ENCODE measurements around the gene KCNMB1.
"Not testable (repeated sequence)": the region's sequence is repeated elsewhere in the genome, so short reads cannot be mapped to it uniquely, and the experiment has no call there.

The KCNMB1 gene

DNA sequence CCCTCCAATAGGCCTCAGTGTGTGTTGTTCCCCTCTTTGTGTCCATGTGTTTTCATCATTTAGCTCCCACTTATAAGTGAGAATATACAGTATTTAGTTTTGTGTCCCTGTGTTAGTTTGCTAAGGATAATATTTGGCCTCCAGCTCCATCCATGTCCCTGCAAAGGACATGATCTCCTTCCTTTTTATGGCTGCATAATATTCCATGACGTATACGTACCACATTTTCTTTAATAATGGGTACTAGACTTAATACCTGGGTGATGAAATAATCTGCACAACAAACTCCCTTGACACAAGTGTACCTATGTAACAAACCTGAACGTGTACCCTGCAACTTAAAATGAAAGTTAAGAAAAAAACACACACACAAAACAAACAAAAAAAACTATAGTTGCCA is 12.6 kb downstream of the KCNMB1 start:
- DNase-seq (ENCODE audit: low read depth), result not testable (repeated sequence)

DNA sequence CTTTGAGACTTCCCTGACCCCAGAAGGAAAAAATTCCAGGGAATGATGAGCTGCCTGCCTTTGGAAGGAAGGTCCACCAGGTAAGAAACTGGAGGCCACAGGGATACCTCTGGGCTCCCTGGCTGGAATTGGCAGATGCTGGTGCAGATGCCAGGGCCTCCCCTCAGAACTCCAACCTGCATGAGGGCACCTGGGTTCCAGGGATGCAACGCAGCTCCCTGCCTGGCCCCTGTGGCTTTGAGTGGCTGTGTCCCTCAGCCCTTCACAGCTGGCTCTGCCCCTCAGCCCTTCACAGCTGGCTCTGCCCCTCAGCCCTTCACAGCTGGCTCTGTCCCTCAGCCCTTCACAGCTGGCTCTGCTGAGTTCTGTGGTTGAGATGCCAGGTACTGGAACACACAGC is 13.9 kb downstream of the KCNMB1 start:
- no peak for DNase-seq (ENCODE audit: low read depth)

DNA sequence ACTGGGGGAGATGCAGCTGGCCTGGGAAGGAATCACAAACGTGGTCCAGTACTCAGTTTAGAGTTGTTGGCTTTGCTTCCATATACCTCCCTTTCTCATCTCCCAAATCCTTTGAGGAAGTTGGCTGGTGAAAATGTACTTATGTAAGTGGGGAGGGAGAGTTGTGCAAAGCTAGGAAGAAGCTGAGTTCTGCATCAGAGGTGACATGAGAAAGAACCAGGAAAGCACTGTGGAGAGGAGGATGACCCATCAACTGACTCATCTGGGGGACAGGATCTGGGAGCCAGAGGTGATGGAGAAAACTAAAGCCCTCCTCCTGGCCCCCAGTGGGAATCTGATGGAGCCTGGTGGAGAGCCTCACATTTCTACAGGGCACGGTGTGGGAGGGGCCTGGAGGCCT is 16.2 kb downstream of the KCNMB1 start:
- DNase-seq (ENCODE audit: low read depth), result no peak

GRCh38 chr5:170368586-170368985 is 20.6 kb downstream of the KCNMB1 start:
- DNase-seq (ENCODE audit: low read depth), result no peak

GRCh38 chr5:170366276-170366675 is 22.9 kb downstream of the KCNMB1 start:
- DNase-seq (ENCODE audit: low read depth), result no peak

DNA sequence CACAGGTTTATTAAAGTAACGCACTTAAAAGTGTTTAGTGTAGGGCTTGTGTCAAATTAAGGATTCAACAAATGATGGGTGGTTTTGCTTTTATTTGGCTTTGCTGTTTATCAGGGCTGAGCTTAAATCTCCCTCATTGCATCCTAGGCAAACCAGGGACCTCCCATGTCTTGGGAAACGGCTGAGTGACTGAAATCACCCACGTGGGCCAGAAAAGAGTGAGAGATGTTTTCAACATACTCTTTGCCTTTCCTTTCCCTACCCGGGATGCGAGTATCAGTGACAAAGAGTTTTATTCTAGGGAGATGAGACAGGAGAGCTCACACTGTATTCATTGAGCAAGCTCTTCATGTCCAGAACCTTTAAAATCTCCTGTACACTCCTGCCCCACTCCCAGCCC is 23.3 kb downstream of the KCNMB1 start:
- DNase-seq (ENCODE audit: low read depth), result no peak

DNA sequence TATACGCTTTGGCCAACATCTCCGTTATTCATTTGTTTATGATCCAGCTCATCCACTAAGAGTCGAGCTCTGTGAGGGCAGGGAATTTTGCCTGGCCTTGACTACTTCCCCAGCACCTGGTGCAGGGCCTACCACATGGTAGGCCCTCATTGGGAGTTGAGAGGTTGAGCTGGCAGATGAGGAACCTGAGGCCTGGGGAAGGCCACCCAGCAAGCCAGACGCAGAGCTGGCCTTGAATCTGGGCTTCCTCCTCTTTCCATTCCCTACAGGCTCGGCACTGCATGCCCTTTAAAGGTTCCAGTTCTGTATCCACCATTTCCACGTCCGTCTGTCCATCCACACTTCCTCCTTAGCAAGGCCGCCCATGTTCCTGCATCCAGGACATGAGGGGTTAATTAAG is 24.2 kb downstream of the KCNMB1 start:
- DNase-seq (ENCODE audit: low read depth), result no peak

DNA sequence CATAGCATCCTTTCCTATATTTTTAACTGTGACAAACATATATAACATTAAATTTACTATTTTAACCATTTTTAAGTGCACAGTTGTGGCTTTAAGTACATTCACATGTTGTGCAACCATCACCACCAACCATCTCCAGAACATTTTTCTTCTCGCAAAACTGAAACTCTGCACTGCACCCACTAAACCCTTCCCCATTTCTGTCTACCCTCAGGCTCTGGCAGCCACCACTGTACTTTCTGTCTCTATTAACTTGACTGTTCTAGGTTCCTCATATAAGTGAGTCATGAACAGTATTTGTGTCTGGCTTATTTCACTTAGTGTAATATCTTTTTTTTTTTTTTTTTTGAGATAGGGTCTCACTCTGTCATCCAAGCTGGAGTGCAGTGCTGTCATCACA is 25.5 kb downstream of the KCNMB1 start:
- no peak for DNase-seq (ENCODE audit: low read depth)

DNA sequence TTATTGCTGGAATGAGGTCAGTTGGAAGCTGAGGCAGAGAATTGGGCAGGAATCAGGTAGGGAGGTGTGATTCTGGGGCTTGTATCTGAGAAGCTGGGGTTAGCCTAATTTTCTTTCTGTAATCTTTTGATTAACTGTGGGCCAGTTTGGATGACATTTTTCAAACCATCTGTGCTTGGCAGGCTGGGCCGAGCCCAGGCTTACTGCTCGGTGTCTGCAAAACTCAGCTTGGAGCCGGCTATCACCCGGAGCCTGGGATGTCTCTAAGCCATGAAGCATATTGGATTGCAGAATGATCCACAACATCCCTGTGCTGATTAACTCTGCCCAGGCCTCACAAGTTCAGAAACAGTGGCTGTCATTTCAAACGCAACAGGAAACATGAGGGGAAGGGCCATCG is 26.5 kb downstream of the KCNMB1 start:
- no peak for DNase-seq (ENCODE audit: low read depth)

DNA sequence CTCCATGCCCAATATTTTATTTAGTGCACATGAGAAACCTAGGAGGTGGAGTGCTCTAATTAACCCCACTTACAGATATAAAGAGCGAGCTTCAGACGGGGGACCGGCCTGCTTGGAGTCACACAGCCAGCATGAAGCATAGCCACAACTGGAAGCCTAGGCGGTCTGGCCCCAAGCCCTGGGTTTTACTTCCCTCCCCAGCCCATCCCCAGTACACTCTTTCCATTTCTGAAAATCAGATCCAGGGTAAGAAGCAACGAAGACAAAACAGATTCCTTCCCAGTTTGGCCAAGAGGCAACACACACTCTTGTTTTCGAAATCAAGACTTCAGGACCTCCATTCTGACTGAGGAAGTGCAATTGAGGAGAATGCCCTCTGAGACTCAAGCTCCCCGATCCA is 27.1 kb downstream of the KCNMB1 start:
- no peak for DNase-seq (ENCODE audit: low read depth)

DNA sequence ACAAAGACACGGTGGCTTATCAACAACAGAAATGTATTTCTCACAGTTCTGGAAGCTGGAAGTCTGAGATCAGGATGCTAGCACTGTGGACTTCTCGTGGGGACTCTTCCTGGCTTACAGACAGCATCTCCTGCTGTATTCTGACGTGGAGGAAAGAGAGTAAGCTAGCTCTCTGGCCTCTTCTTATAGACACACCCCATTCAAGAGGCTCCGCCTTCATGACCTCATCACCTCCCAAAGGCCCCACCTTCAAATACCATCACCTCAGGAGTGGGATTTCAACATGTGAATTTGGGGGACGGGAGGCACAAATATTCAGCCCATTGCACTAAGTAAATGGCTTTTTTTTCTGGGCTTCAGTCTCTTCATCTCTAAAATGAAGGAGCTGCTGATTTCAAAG is 27.6 kb downstream of the KCNMB1 start:
- no peak for DNase-seq (ENCODE audit: low read depth)

GRCh38 chr5:170361116-170361515 is 28.1 kb downstream of the KCNMB1 start:
- no peak for DNase-seq (ENCODE audit: low read depth)

DNA sequence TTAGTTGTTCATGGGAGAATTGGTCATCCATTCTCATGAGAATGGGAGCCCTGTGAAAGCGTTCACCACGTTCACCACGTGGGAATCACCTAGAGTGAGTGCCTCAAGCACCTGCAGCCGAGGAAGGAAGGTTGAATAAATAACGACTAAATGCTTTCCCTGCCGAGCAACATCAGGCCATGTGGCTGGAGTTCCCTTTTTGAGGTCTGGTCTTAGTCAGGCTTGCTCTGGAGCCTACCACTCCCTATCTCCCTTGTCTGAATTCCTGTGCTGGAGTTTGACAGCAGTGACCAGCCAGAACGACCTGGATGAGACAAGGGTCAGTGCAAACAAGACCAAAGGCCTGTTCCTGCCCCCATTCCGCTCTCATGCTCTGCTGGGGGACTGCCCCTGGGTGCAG is 28.5 kb downstream of the KCNMB1 start:
- no peak for DNase-seq (ENCODE audit: low read depth)

DNA sequence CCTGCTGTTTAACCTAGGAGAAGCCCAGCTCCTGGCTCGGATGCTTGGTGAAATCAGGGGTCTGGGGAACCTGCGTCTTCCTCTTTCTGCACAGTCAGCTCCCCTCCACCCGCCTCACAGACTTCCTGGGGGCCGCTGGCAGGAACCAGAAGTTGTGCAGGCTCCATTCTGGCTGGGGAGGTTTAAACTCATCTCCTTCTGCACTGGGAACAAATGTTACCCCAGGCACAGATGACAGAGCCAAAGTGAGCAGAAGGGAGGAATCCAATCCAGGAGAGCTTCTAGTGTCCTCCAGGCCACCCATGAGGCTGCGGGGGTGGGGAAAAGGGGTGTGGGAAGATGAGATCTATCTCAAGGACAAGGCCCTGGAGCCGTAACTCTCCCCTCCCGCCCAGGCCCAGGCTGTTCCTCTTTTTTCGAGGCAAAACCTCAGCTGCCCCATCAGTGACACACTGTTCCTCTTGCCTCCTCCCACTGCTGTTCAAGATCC is 31.2 kb downstream of the KCNMB1 start:
- DNase-seq (ENCODE audit: low read depth), result no peak

- DNase-seq (ENCODE audit: low read depth), result no peak
These were observed 33.5 kb downstream of the KCNMB1 start for GRCh38 chr5:170355601-170356098.

GRCh38 chr5:170353961-170354360 is 35.2 kb downstream of the KCNMB1 start:
- DNase-seq (ENCODE audit: low read depth), result no peak

- no peak for DNase-seq (ENCODE audit: low read depth)
These were observed 36.0 kb downstream of the KCNMB1 start for GRCh38 chr5:170353011-170353761.

- DNase-seq (ENCODE audit: low read depth), result no peak
These were observed 41.0 kb downstream of the KCNMB1 start for GRCh38 chr5:170348137-170348633.

DNA sequence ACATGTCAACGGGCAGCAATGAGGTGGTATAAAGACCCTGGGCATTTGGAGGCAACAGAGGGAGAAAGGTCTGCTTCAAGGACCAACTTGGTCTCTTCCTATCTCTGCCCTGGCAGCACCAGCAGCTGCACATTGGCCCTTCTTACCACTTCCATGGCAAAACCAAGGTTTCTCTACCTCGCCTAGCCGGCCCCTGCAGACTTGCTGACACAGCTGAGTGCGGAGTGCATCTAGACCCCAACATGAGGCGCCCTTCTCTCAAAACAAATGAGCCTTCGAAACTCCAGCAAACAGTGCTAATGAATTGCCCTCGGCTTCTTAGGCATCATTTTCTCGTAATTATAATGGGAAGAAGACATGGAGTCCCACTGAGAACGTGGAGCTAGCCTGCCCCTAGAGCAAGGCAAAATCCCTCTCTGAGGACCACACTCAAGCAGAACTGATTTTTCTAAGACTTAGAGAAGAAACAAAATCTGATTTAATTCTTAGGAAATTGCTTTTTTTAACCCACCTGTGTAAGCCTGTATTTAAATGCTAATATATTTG is 42.1 kb downstream of the KCNMB1 start:
- no peak for DNase-seq (ENCODE audit: low read depth)

- no peak for DNase-seq (ENCODE audit: low read depth)
These were observed 43.2 kb downstream of the KCNMB1 start for GRCh38 chr5:170345971-170346370.

GRCh38 chr5:170343177-170343576 is 46.0 kb downstream of the KCNMB1 start:
- DNase-seq (ENCODE audit: low read depth), result no peak

DNA sequence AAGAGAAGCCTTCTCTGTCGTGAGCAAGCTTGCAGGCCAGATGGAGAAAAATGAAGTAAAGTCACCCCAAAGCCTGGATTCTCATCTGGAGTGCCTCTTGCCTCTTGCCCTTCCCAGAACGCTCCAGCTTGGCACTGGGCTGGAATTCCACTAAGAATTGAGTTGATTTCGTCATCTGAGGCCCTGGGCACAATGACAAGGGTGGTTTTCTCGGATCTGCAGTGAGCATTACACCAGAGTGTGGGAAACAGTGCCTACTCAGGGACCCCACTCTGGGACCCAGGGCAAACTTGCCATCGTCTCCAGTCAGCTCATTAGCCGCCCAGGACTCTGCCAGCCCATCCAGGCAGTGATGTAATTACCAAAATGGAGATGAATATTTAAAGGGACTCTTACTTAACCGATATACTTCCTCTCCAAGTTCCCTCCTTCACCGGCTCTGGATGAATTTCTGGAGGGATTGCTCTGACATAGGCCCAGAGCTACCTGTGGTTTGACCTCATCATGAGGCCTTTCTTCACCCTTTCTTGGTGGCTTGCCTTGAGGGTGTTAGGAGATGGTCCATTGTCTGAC is 46.9 kb downstream of the KCNMB1 start:
- DNase-seq (ENCODE audit: low read depth), result no peak

GRCh38 chr5:170341545-170341944 is 47.6 kb downstream of the KCNMB1 start:
- DNase-seq (ENCODE audit: low read depth), result no peak

All from activated gamma-delta T cell treated with anti-CD3 and anti-CD28 coated beads, Interleukin-2, amount 50 U/mL, for 16 hours (primary cell).